Transverse colon (tissue), 4 donors: ENCODE data around the gene SEMA3C.

Experiments
- POLR2A ChIP-seq: fragments of 450-650 bp; IDR thresholded peaks from one replicate; pipeline ENCODE4 v1.6.1; 2016; ENCODE audit warnings: antibody characterized with exemption, mild to moderate bottlenecking, moderate library complexity
- POLR2AphosphoS5 ChIP-seq, 3 donors: sonication (generic); formaldehyde crosslinking; IDR thresholded peaks; one replicate each; pipeline ENCODE4 v1.6.1; 2016; ENCODE audit warnings: antibody characterized with exemption in 3 of 3
- TF ChIP-seq, protein P1 (sequence below), 5 experiments: fragments of 200-600 bp in 3 of 5; fragments of 450-650 bp in 2 of 5; sonication (generic) in 3 of 5; IDR thresholded peaks; 1 replicate in 2 of 5; 2 replicates in 3 of 5; pipeline ENCODE4 v1.5.1; 2016 to 2017; ENCODE audit warnings: antibody characterized with exemption in 5 of 5, inconsistent platforms in 3 of 5, mild to moderate bottlenecking in 2 of 5, moderate library complexity in 1 of 5

DNA sequence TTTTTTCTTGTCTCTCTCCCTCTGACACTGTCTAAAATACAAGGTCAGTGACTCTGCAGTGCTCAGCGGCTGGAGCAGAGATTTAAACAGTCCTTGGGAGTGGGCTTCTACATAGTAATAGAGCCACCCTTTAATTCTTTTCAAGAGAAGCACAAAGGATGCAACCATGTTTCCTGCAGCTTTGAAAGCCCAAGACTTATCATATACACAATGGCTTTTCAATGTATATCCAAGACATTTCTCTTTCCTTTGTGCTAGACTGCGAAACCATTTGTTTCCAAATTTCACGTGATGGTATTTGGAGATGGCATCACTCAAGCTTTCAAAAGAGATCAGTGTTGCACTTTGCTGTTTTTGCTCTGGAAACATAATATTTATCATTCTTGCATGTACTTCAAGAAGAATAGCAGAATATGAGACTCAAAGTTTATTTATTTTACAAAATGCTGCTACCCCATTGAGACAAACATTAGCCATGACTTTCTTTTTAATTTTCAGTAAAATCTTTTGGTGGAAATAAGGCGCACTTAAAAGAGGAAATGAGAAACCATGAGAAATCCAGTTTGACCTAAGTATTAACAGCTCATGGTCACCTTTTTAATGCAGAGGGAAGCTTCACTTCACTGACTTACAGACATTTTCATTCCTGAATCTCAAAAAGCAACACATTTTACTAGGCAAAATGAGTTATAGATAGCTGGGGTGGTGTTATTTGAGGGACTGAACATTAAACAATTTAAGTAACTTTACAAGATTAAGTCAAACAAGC, 76.6 kb downstream of the SEMA3C start:
- TF ChIP-seq, protein P1, sequence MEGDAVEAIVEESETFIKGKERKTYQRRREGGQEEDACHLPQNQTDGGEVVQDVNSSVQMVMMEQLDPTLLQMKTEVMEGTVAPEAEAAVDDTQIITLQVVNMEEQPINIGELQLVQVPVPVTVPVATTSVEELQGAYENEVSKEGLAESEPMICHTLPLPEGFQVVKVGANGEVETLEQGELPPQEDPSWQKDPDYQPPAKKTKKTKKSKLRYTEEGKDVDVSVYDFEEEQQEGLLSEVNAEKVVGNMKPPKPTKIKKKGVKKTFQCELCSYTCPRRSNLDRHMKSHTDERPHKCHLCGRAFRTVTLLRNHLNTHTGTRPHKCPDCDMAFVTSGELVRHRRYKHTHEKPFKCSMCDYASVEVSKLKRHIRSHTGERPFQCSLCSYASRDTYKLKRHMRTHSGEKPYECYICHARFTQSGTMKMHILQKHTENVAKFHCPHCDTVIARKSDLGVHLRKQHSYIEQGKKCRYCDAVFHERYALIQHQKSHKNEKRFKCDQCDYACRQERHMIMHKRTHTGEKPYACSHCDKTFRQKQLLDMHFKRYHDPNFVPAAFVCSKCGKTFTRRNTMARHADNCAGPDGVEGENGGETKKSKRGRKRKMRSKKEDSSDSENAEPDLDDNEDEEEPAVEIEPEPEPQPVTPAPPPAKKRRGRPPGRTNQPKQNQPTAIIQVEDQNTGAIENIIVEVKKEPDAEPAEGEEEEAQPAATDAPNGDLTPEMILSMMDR (IDR thresholded peaks at IDR 0.05) = no peak
- TF ChIP-seq POLR2AphosphoS5 (IDR thresholded peaks at IDR 0.05) (no peak), POLR2A (no peak)
